K562 (cell line): ENCODE results near the gene CTNNA3. TPM values are rescaled to one million over a fixed set of nuclear protein-coding genes. Genes with fewer than 3 reads are reported as not detected.

Experiments
- ATAC-seq: fragments of 200-7000 bp; cut with Tn5 transposase; 3 replicates; pipeline ENCODE4 v1.9.1; 2020; ENCODE audit warnings: moderate library complexity
- BruUV-seq: library from RNA; stranded (reverse); fragments of 400-500 nt; replicated peaks from 2 replicates; lab custom pipeline; 2021; lab: Mats Ljungman, UMichigan
- CTCF ChIA-PET: fragments of 300-600 bp; formaldehyde crosslinking; extraction: SDS; loops from one replicate; lab custom pipeline; 2021; ENCODE audit warnings: low intra/inter-chr PET ratio; lab: Yijun Ruan, JAX
- POLR2A ChIA-PET: fragments of 300-600, 350-650 bp; sonication (Branson Sonifier 250); formaldehyde crosslinking; extraction: SDS; loops from one replicate; lab custom pipeline; 2021; ENCODE audit warnings: antibody characterized with exemption, inconsistent platforms; lab: Yijun Ruan, JAX
- DNase-seq, 4 experiments: peaks; one replicate each; pipeline versions ENCODE4 v3.0.0 to v3.0.0-alpha.2; 2011 to 2018; ENCODE audit warnings: low spot score in 3 of 4, mixed read lengths in 3 of 4; ENCODE audit errors: extremely low read depth in 1 of 4
- FAIRE-seq: peaks from 2 replicates; lab custom pipeline; 2011; peaks lifted over from hg19 to GRCh38; lab: Jason Lieb, UNC
- H2AFZ ChIP-seq: 2 replicates; pipeline ENCODE4 v1.6.0; 2011; ENCODE audit warnings: low read depth, low read length, control low read depth, inconsistent platforms
- H3K27ac ChIP-seq: fragments of 200-600 bp; 3 replicates; pipeline ENCODE4 v1.8.0; 2011; ENCODE audit warnings: low read depth, mild to moderate bottlenecking, control low read depth, inconsistent platforms, low read length, moderate library complexity, mixed read lengths; ENCODE audit errors: extremely low read depth
- H3K27me3 ChIP-seq, 2 experiments: fragments of 300-600 bp in 1 of 2; 2 replicates in 1 of 2; 3 replicates in 1 of 2; pipeline versions ENCODE4 v1.6.0 to v1.8.0; 2011; ENCODE audit warnings: inconsistent platforms in 2 of 2, low read length in 2 of 2, mild to moderate bottlenecking in 1 of 2, mixed read lengths in 1 of 2, moderate library complexity in 1 of 2; ENCODE audit not compliant: control insufficient read depth in 2 of 2, insufficient read depth in 2 of 2
- H3K36me3 ChIP-seq: fragments of 300-600 bp; 3 replicates; pipeline ENCODE4 v1.8.0; 2011; ENCODE audit warnings: mild to moderate bottlenecking, low read length, inconsistent platforms; ENCODE audit not compliant: control insufficient read depth, insufficient read depth
- H3K4me1 ChIP-seq, 2 experiments: fragments of 200-600 bp in 1 of 2; replicated peaks in 1 of 2; 2 replicates in 1 of 2; 3 replicates in 1 of 2; pipeline versions ENCODE4 v1.5.1 to v1.8.0; 2011; ENCODE audit warnings: inconsistent platforms in 2 of 2, low read length in 2 of 2, mild to moderate bottlenecking in 1 of 2, mixed read lengths in 1 of 2, moderate library complexity in 1 of 2; ENCODE audit not compliant: control insufficient read depth in 2 of 2, insufficient read depth in 2 of 2
- H3K4me2 ChIP-seq: 2 replicates; pipeline ENCODE4 v1.6.1; 2011; ENCODE audit warnings: low read length, control low read depth, inconsistent platforms, mixed read lengths; ENCODE audit not compliant: insufficient read depth
- H3K4me3 ChIP-seq: fragments of 200-600 bp; sonication (generic), shearing (Covaris generic); 2 replicates; pipeline ENCODE4 v1.5.1; 2016; ENCODE audit warnings: control low read depth, inconsistent platforms
- H3K79me2 ChIP-seq: fragments of 200-600 bp; 3 replicates; pipeline ENCODE4 v1.8.0; 2011; ENCODE audit warnings: low read length, inconsistent platforms; ENCODE audit not compliant: control insufficient read depth, insufficient read depth
- H3K9ac ChIP-seq, 2 experiments: 2 replicates each; pipeline versions ENCODE4 v1.6.0 to v1.6.1; 2011; ENCODE audit warnings: low read depth in 2 of 2, low read length in 2 of 2, control low read depth in 1 of 2, inconsistent platforms in 1 of 2, mild to moderate bottlenecking in 1 of 2, mixed read lengths in 1 of 2; ENCODE audit not compliant: insufficient read depth in 1 of 2
- H3K9me1 ChIP-seq: one replicate; pipeline ENCODE4 v1.6.0; 2011; ENCODE audit warnings: inconsistent platforms, mild to moderate bottlenecking, low read length, moderate library complexity; ENCODE audit not compliant: control insufficient read depth, insufficient read depth
- H3K9me3 ChIP-seq: replicated peaks from 2 replicates; pipeline ENCODE4 v1.5.1; 2011; ENCODE audit warnings: low read depth, low read length, inconsistent platforms; ENCODE audit not compliant: control insufficient read depth, insufficient read depth
- H4K20me1 ChIP-seq: replicated peaks from 2 replicates; pipeline ENCODE4 v1.6.1; 2011; ENCODE audit warnings: low read length, inconsistent platforms, mixed read lengths; ENCODE audit not compliant: control insufficient read depth, insufficient read depth
- ADNP ChIP-seq: fragments of 200-800 bp; sonication (Bioruptor generic); IDR thresholded peaks from 2 replicates; pipeline ENCODE4 v1.6.1; 2016; ENCODE audit warnings: missing genetic modification characterization, missing compliant biosample characterization
- NR2C2 ChIP-seq, 2 experiments: fragments of 200-800 bp in 1 of 2; sonication (Bioruptor generic) in 1 of 2; sonication (generic) in 1 of 2; formaldehyde crosslinking in 1 of 2; IDR thresholded peaks; 2 replicates each; pipeline versions ENCODE4 v1.6.1 to v1.8.0; 2016 to 2022; ENCODE audit warnings: mild to moderate bottlenecking in 1 of 2, missing compliant biosample characterization in 1 of 2, missing genetic modification characterization in 1 of 2, missing genetic modification reagents in 1 of 2
- POLR3A ChIP-seq: IDR thresholded peaks from 2 replicates; pipeline ENCODE4 v1.6.1; 2011; ENCODE audit warnings: borderline replicate concordance, mild to moderate bottlenecking, moderate library complexity; ENCODE audit not compliant: insufficient read length, insufficient read depth; ENCODE audit errors: extremely low read depth
- SAFB ChIP-seq: fragments of 200-400 bp; formaldehyde crosslinking; IDR thresholded peaks from 2 replicates; pipeline ENCODE4 v1.6.1; 2017; ENCODE audit warnings: low read depth, low read length, borderline replicate concordance
- TEAD4 ChIP-seq, 2 experiments: sonication (generic) in 1 of 2; formaldehyde crosslinking in 1 of 2; IDR thresholded peaks; 2 replicates each; pipeline versions ENCODE4 v1.6.1 to v1.8.0; 2012 to 2022; ENCODE audit warnings: borderline replicate concordance in 1 of 2, inconsistent platforms in 1 of 2, low read length in 1 of 2, mild to moderate bottlenecking in 1 of 2, missing genetic modification reagents in 1 of 2
- ZNF174 ChIP-seq: fragments of 250-450 bp; sonication (Bioruptor Pico); IDR thresholded peaks from 2 replicates; pipeline ENCODE4 v1.4.0; 2020; ENCODE audit warnings: mild to moderate bottlenecking
- ZNF668 ChIP-seq: fragments of 250-450 bp; sonication (Bioruptor Pico); IDR thresholded peaks from 2 replicates; pipeline ENCODE4 v1.8.0; 2022; ENCODE audit warnings: mild to moderate bottlenecking, inconsistent platforms
- ZNF764 ChIP-seq: fragments of 250-450 bp; sonication (Bioruptor Pico); IDR thresholded peaks from 2 replicates; pipeline ENCODE4 v1.4.0; 2020; ENCODE audit warnings: low read depth, mild to moderate bottlenecking, moderate library complexity
- in situ Hi-C: fragments of 300-500 bp; cut with MboI; formaldehyde crosslinking; loops from 4 replicates; pipeline ENCODE4 v1.15.0; 2018; ENCODE audit warnings: inconsistent platforms, mixed read lengths
- intact Hi-C: fragments of 100-400 bp; cut with micrococcal nuclease; formaldehyde crosslinking; loops from 2 replicates; pipeline ENCODE4 v1.14.2; 2022
- polyA plus RNA-seq, 8 experiments: library from polyadenylated mRNA; depleted of rRNA in 4 of 8; stranded (reverse) in 5 of 8; unstranded in 3 of 8; fragments of >200 nt; fragmentation: Nextera tagmentation in 2 of 8; fragmentation: Illumina TruSeq in 1 of 8; extraction: Ambion mirVana in 2 of 8; extraction: Trizol in 1 of 8; gene quantifications; 2 replicates each; pipeline versions ENCODE4 v1.2.1 to v1.2.3, GENCODE V29; 2011 to 2014; ENCODE audit warnings: inconsistent platforms in 1 of 8, missing spikeins in 1 of 8
- total RNA-seq, 7 experiments: library from RNA; depleted of rRNA in 6 of 7; stranded (reverse); fragments of >200 nt in 6 of 7; fragmentation: Illumina TruSeq in 2 of 7; extraction: Trizol in 2 of 7; gene quantifications; 2 replicates each; pipeline versions ENCODE4 v1.2.1 to v1.2.3, GENCODE V29; 2011 to 2021; ENCODE audit warnings: low replicate concordance in 1 of 7
- TF ChIP-seq, protein P1 (sequence below): fragments of 250-450 bp; sonication (Bioruptor Pico); IDR thresholded peaks from 2 replicates; pipeline ENCODE4 v1.4.0; 2020; ENCODE audit warnings: mild to moderate bottlenecking, moderate library complexity
- TF ChIP-seq, protein P2 (sequence below), 2 experiments: fragments of 450-650 bp; IDR thresholded peaks; 2 replicates each; pipeline ENCODE4 v1.6.1; 2018; ENCODE audit warnings: mild to moderate bottlenecking in 2 of 2, low read depth in 1 of 2; ENCODE audit not compliant: partially characterized antibody in 2 of 2

Gene CTNNA3
- total and polyA plus RNA-seq, 9 of the 15 experiments (the other 6 are each of a cell fraction or from before 2014, with no cell fraction given) = 0.04 TPM; not detected in 8

DNA sequence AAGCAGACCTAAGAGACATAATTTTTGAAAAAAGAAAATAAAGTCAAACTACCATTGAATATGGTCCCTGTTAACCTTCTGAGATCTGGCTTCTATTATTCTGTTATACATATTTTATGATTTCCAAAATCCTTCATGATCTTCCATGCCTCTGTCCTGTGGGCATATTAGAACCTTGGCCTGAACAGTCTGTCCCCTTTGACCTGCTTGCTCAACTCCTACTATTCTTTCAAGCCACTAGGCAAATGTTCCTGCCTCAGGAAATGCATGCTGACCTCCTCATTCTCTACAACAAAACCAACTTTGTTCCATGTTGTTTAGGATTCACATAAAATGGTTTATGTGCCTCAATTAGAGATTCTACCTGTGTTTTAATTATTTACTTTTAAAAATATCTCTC is 1315.0 kb downstream of the CTNNA3 start:
- TF ChIP-seq ZNF668 (CRISPR knock-in tag) (no peak), POLR3A (no peak), ZNF764 (CRISPR knock-in tag) (no peak), TEAD4 (IDR thresholded peaks at IDR 0.05; ENCODE audit: low read length) (no peak), TEAD4 (CRISPR knock-in tag; IDR thresholded peaks at IDR 0.05; ENCODE audit: borderline replicate concordance) (no peak), NR2C2 (CRISPR knock-in tag; IDR thresholded peaks at IDR 0.05) (no peak), NR2C2 (tag; IDR thresholded peaks at IDR 0.05) (no peak), ADNP (tag) (no peak), SAFB (no peak), ZNF174 (CRISPR knock-in tag) (no peak)
- TF ChIP-seq, protein P1, sequence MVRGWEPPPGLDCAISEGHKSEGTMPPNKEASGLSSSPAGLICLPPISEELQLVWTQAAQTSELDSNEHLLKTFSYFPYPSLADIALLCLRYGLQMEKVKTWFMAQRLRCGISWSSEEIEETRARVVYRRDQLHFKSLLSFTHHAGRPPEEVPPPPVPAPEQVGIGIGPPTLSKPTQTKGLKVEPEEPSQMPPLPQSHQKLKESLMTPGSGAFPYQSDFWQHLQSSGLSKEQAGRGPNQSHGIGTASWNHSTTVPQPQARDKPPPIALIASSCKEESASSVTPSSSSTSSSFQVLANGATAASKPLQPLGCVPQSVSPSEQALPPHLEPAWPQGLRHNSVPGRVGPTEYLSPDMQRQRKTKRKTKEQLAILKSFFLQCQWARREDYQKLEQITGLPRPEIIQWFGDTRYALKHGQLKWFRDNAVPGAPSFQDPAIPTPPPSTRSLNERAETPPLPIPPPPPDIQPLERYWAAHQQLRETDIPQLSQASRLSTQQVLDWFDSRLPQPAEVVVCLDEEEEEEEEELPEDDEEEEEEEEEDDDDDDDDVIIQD = no peak
- TF ChIP-seq, protein P2, sequence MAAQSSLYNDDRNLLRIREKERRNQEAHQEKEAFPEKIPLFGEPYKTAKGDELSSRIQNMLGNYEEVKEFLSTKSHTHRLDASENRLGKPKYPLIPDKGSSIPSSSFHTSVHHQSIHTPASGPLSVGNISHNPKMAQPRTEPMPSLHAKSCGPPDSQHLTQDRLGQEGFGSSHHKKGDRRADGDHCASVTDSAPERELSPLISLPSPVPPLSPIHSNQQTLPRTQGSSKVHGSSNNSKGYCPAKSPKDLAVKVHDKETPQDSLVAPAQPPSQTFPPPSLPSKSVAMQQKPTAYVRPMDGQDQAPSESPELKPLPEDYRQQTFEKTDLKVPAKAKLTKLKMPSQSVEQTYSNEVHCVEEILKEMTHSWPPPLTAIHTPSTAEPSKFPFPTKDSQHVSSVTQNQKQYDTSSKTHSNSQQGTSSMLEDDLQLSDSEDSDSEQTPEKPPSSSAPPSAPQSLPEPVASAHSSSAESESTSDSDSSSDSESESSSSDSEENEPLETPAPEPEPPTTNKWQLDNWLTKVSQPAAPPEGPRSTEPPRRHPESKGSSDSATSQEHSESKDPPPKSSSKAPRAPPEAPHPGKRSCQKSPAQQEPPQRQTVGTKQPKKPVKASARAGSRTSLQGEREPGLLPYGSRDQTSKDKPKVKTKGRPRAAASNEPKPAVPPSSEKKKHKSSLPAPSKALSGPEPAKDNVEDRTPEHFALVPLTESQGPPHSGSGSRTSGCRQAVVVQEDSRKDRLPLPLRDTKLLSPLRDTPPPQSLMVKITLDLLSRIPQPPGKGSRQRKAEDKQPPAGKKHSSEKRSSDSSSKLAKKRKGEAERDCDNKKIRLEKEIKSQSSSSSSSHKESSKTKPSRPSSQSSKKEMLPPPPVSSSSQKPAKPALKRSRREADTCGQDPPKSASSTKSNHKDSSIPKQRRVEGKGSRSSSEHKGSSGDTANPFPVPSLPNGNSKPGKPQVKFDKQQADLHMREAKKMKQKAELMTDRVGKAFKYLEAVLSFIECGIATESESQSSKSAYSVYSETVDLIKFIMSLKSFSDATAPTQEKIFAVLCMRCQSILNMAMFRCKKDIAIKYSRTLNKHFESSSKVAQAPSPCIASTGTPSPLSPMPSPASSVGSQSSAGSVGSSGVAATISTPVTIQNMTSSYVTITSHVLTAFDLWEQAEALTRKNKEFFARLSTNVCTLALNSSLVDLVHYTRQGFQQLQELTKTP (IDR thresholded peaks at IDR 0.05; ENCODE audit: low read depth in 1 of 2, partially characterized antibody in 2 of 2) = no peak
- POLR2A ChIA-PET = no interaction called here
- intact Hi-C loops = no loop called here

More for the DNA sequence above, 1315.0 kb downstream of the CTNNA3 start:
- CTCF ChIA-PET = no interaction called here
- no TSS peak for BruUV-seq
- FAIRE-seq (no peak), DNase-seq (no peak), ATAC-seq (no peak)
- H3K9ac ChIP-seq = no peak overlapping the region
- H3K27me3 ChIP-seq = no peaks in the 10 kb centered on the region
- H3K4me2 ChIP-seq = no peak overlapping the region
- H3K9me3 ChIP-seq = no peaks in the 10 kb centered on the region
- H3K27ac ChIP-seq = no peak overlapping the region
- in situ Hi-C loops = no loop called here
- no peaks in the 10 kb centered on the region for H4K20me1 ChIP-seq
- no peaks in the 10 kb centered on the region for H3K79me2 ChIP-seq
- no peaks in the 10 kb centered on the region for H3K9me1 ChIP-seq
- H3K36me3 ChIP-seq = no peaks in the 10 kb centered on the region
- H2AFZ ChIP-seq = no peak overlapping the region
- no peaks in the 10 kb centered on the region for H3K4me1 ChIP-seq
- H3K4me3 ChIP-seq = no peak overlapping the region
